ENCODE data around the gene SMYD3.
"Not testable (repeated sequence)": the region's sequence is repeated elsewhere in the genome, so short reads cannot be mapped to it uniquely, and the experiment has no call there.

The SMYD3 gene

DNA sequence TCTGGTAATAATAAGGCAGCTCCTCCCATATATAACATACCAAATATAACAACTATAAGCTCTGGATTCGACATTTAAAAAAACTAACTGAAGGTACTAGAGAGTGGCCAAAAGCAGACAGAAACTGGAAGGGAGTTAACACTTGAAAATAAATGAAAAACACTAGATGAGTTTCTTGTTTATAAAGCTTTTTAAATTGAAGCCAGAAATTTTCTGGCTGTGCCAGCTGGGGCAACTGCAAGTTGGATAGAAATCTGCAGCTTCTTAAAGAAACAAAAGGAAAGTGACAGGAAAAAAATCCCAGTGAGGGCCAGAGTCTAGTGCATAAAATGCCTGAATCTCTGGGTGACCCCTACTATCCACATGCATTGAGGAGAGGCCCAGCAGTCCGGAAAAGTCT lies 432.7 kb downstream of the SMYD3 start:
- Histone ChIP-seq H3K4me2 (ENCODE audit: low read depth, low read length, poor library complexity, severe bottlenecking) (no peak overlapping the region), H3F3A (ENCODE audit: insufficient read depth) (no peaks in the 10 kb centered on the region), H4K20me1 (ENCODE audit: low read depth, low read length) (no peaks in the 10 kb centered on the region), H3K27me3 (ENCODE audit: low read length) (no peaks in the 10 kb centered on the region), H3K9ac (ENCODE audit: low read length) (no peak overlapping the region), H3K9me2 (replicated peaks; ENCODE audit: insufficient read depth, low read length) (no peaks in the 10 kb centered on the region), H3K27ac (ENCODE audit: low read depth, low read length) (no peak overlapping the region), H3K36me3 (ENCODE audit: low read length) (0 out of 2 replicates have a peak, but pooled peaks cover 3% of the 10 kb centered on the region), H3K79me2 (ENCODE audit: insufficient read depth, low read length) (no peaks in the 10 kb centered on the region), H3K9me3 (ENCODE audit: insufficient read depth, low read length) (no peaks in the 10 kb centered on the region), H3K4me3 (ENCODE audit: insufficient read depth, low read length, poor library complexity, severe bottlenecking) (no peak overlapping the region), H2AFZ (ENCODE audit: low read depth, low read length, severe bottlenecking) (no peak overlapping the region)
- TF ChIP-seq, protein P1, sequence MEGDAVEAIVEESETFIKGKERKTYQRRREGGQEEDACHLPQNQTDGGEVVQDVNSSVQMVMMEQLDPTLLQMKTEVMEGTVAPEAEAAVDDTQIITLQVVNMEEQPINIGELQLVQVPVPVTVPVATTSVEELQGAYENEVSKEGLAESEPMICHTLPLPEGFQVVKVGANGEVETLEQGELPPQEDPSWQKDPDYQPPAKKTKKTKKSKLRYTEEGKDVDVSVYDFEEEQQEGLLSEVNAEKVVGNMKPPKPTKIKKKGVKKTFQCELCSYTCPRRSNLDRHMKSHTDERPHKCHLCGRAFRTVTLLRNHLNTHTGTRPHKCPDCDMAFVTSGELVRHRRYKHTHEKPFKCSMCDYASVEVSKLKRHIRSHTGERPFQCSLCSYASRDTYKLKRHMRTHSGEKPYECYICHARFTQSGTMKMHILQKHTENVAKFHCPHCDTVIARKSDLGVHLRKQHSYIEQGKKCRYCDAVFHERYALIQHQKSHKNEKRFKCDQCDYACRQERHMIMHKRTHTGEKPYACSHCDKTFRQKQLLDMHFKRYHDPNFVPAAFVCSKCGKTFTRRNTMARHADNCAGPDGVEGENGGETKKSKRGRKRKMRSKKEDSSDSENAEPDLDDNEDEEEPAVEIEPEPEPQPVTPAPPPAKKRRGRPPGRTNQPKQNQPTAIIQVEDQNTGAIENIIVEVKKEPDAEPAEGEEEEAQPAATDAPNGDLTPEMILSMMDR (IDR thresholded peaks at IDR 0.05; ENCODE audit: insufficient read depth, low read length, poor library complexity, severe bottlenecking) = no peak
- TF ChIP-seq EZH2phosphoT487 (conservative IDR thresholded peaks at IDR 0.05; ENCODE audit: low read length) = no peak

DNA sequence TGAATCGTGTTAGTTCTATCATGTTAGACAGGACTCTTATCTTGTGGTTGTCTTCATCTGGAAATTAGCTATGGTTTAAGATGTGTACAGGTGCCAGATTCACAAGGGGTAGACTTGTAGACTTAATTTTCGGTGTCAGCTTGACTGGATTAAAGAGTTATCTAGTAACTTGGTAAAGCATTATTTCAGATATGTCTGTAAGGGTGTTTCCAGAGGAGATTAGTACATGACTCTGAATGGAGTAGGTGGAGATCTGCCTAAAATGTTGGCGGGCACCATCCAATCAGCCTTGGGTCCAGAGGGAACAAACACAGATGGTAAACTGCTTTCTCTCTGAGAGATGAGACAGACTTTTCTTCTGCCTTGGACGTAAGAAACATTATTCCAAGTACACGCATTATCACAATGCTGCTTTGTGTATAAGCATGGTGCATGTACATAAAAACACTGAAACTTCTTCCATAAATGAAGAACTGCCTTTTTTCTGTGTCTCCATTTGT lies 434.6 kb downstream of the SMYD3 start:
- TF ChIP-seq, protein P1 (IDR thresholded peaks at IDR 0.05; ENCODE audit: insufficient read depth, low read length, poor library complexity, severe bottlenecking) = no peak
- TF ChIP-seq EZH2phosphoT487 (conservative IDR thresholded peaks at IDR 0.05; ENCODE audit: low read length) = no peak
- no peaks in the 10 kb centered on the region for H4K20me1 ChIP-seq (ENCODE audit: low read depth, low read length)
- H3F3A ChIP-seq (ENCODE audit: insufficient read depth) = no peaks in the 10 kb centered on the region
- H3K79me2 ChIP-seq (ENCODE audit: insufficient read depth, low read length) = no peaks in the 10 kb centered on the region
- no peak overlapping the region for H3K4me3 ChIP-seq (ENCODE audit: insufficient read depth, low read length, poor library complexity, severe bottlenecking)
- H3K4me2 ChIP-seq (ENCODE audit: low read depth, low read length, poor library complexity, severe bottlenecking) = no peak overlapping the region
- H3K9me3 ChIP-seq (ENCODE audit: insufficient read depth, low read length) = no peaks in the 10 kb centered on the region
- no peak overlapping the region for H3K9ac ChIP-seq (ENCODE audit: low read length)
- no peak overlapping the region for H2AFZ ChIP-seq (ENCODE audit: low read depth, low read length, severe bottlenecking)
- H3K27ac ChIP-seq (ENCODE audit: low read depth, low read length) = no peak overlapping the region
- H3K36me3 ChIP-seq (ENCODE audit: low read length) = 0 out of 2 replicates have a peak, but pooled peaks cover 3% of the 10 kb centered on the region
- H3K9me2 ChIP-seq (replicated peaks; ENCODE audit: insufficient read depth, low read length) = no peaks in the 10 kb centered on the region
- no peaks in the 10 kb centered on the region for H3K27me3 ChIP-seq (ENCODE audit: low read length)

DNA sequence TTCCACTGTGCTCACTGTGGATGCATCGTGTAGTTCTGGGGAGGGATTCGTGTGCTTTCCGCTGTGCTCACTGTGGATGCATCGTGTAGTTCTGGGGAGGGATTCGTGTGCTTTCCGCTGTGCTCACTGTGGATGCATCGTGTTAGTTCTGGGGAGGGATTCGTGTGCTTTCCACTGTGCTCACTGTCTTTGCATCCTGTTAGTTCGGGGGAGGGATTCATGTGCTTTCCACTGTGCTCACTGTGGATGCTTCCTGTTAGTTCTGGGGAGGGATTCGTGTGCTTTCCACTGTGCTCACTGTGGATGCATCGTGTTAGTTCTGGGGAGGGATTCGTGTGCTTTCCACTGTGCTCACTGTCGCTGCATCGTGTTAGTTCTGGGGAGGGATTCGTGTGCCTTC lies 435.1 kb downstream of the SMYD3 start:
- H3K9ac ChIP-seq (ENCODE audit: low read length); H3K4me3 ChIP-seq (ENCODE audit: insufficient read depth, low read length, poor library complexity, severe bottlenecking); H3K79me2 ChIP-seq (ENCODE audit: insufficient read depth, low read length); H3K9me3 ChIP-seq (ENCODE audit: insufficient read depth, low read length); H2AFZ ChIP-seq (ENCODE audit: low read depth, low read length, severe bottlenecking); H3K4me2 ChIP-seq (ENCODE audit: low read depth, low read length, poor library complexity, severe bottlenecking); H3F3A ChIP-seq (ENCODE audit: insufficient read depth); H4K20me1 ChIP-seq (ENCODE audit: low read depth, low read length); H3K9me2 ChIP-seq (replicated peaks; ENCODE audit: insufficient read depth, low read length); H3K36me3 ChIP-seq (ENCODE audit: low read length); H3K27ac ChIP-seq (ENCODE audit: low read depth, low read length); H3K27me3 ChIP-seq (ENCODE audit: low read length): not testable (repeated sequence)

DNA sequence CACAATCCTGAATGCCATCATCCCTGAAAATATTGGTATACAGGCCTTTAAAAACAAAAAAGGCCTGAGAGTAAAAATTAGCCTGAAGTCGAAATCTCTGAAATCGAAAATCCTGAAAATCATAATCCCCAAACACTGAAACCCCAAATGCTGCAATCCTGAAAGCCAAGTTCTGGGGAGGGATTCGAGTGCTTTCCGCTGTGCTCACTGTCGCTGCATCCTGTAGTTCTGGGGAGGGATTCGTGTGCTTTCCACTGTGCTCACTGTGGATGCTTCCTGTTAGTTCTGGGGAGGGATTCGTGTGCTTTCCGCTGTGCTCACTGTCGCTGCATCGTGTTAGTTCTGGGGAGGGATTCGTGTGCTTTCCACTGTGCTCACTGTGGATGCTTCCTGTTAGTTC lies 435.5 kb downstream of the SMYD3 start:
- H3K4me3 ChIP-seq (ENCODE audit: insufficient read depth, low read length, poor library complexity, severe bottlenecking); H3K36me3 ChIP-seq (ENCODE audit: low read length); H3K4me2 ChIP-seq (ENCODE audit: low read depth, low read length, poor library complexity, severe bottlenecking); H3K9ac ChIP-seq (ENCODE audit: low read length); H3F3A ChIP-seq (ENCODE audit: insufficient read depth); H3K9me2 ChIP-seq (replicated peaks; ENCODE audit: insufficient read depth, low read length); H2AFZ ChIP-seq (ENCODE audit: low read depth, low read length, severe bottlenecking); H4K20me1 ChIP-seq (ENCODE audit: low read depth, low read length); H3K27ac ChIP-seq (ENCODE audit: low read depth, low read length); H3K79me2 ChIP-seq (ENCODE audit: insufficient read depth, low read length); H3K9me3 ChIP-seq (ENCODE audit: insufficient read depth, low read length); H3K27me3 ChIP-seq (ENCODE audit: low read length): not testable (repeated sequence)
